ENCODE measurements around the gene MEF2A. TPM values are rescaled to one million over a fixed set of nuclear protein-coding genes. Genes with fewer than 3 reads are reported as not detected.

MEF2A gene
- total and polyA plus RNA-seq, 9 of the 15 experiments (the other 6 are each of a cell fraction or from before 2014, with no cell fraction given) = 1.6 to 18.7 (median 8.7) TPM

GRCh38 chr15:99702895-99703602 is 137.3 kb downstream of the MEF2A start:
- 19% methylated on average over 4 of the region's 4 CpGs for WGBS (ENCODE audit: insufficient coverage, low coverage, missing lambda C conversion rate)
- no peak for FAIRE-seq
- no TSS peak for BruUV-seq (replicated peaks)
- in situ Hi-C loops (cut with MboI) = no loop called here
- Histone ChIP-seq H4K20me1 (replicated peaks; ENCODE audit: control insufficient read depth, insufficient read depth, low read length) (no peaks in the 10 kb centered on the region), H3K27ac (ENCODE audit: extremely low read depth, low read depth, low read length) (peak overlapping the region; percentile 33; the same call in 1 of the 3 replicates), H3K4me3 (no peak overlapping the region), H3K9me1 (ENCODE audit: control insufficient read depth, insufficient read depth, low read length) (no peaks in the 10 kb centered on the region), H3K27me3 (ENCODE audit: control insufficient read depth in 2 of 2, insufficient read depth in 2 of 2, low read length in 2 of 2) (no peaks in the 10 kb centered on the region), H3K9ac (ENCODE audit: insufficient read depth in 1 of 2, low read depth in 2 of 2, low read length in 2 of 2) (no peak overlapping the region), H3K9me3 (replicated peaks; ENCODE audit: control insufficient read depth, insufficient read depth, low read depth, low read length) (no peaks in the 10 kb centered on the region), H2AFZ (ENCODE audit: low read depth, low read length) (no peak overlapping the region), H3K4me2 (ENCODE audit: insufficient read depth, low read length) (no peak overlapping the region), H3K4me1 (replicated peaks in 1 of 2; ENCODE audit: control insufficient read depth in 2 of 2, insufficient read depth in 2 of 2, low read length in 2 of 2) (peaks cover 0 to 3% of the 10 kb centered on the region in 2 experiments; a peak in 1 of 5 replicates), H3K79me2 (ENCODE audit: control insufficient read depth, insufficient read depth, low read length) (no peaks in the 10 kb centered on the region), H3K36me3 (ENCODE audit: control insufficient read depth, insufficient read depth, low read length) (no peaks in the 10 kb centered on the region)
- CTCF ChIA-PET (ENCODE audit: low intra/inter-chr PET ratio) = interaction anchor here (1.7 to 2.6 kb wide), 2 partner anchors 53 to 418 kb away, joined by 6 to 27 read pairs; no protein-coding TSS in a partner anchor
- ATAC-seq = no peak; the same call in 1 of the 3 replicates
- DNase-seq (ENCODE audit: extremely low read depth in 1 of 4, low spot score in 3 of 4) = no peak
- intact Hi-C loops (cut with micrococcal nuclease) = loop anchor here (5.0 to 10.0 kb wide), 3 partner anchors 136 to 298 kb away; partner anchors contain the start of gene MEF2A
- POLR2A ChIA-PET = interaction anchor here (0.6 to 1.9 kb wide), 2 partner anchors 14 to 239 kb away, joined by 3 to 6 read pairs; no protein-coding TSS in a partner anchor
- 0 out of 2 replicates have a peak, but pooled peaks have one; percentile 15 for TF ChIP-seq TEAD2 (tag; IDR thresholded peaks at IDR 0.05)
- TF ChIP-seq MAZ (CRISPR knock-in tag; conservative IDR thresholded peaks at IDR 0.05 in 1 of 2, IDR thresholded peaks at IDR 0.05 in 1 of 2) = 0 out of 4 replicates have a peak, but pooled peaks of 1 of the 2 experiments have one; percentile 5
- TF ChIP-seq ZNF584 (CRISPR knock-in tag; IDR thresholded peaks at IDR 0.05; ENCODE audit: low read depth) = peak; percentile 48; the same call in 1 of the 2 replicates
- TF ChIP-seq, protein P1, sequence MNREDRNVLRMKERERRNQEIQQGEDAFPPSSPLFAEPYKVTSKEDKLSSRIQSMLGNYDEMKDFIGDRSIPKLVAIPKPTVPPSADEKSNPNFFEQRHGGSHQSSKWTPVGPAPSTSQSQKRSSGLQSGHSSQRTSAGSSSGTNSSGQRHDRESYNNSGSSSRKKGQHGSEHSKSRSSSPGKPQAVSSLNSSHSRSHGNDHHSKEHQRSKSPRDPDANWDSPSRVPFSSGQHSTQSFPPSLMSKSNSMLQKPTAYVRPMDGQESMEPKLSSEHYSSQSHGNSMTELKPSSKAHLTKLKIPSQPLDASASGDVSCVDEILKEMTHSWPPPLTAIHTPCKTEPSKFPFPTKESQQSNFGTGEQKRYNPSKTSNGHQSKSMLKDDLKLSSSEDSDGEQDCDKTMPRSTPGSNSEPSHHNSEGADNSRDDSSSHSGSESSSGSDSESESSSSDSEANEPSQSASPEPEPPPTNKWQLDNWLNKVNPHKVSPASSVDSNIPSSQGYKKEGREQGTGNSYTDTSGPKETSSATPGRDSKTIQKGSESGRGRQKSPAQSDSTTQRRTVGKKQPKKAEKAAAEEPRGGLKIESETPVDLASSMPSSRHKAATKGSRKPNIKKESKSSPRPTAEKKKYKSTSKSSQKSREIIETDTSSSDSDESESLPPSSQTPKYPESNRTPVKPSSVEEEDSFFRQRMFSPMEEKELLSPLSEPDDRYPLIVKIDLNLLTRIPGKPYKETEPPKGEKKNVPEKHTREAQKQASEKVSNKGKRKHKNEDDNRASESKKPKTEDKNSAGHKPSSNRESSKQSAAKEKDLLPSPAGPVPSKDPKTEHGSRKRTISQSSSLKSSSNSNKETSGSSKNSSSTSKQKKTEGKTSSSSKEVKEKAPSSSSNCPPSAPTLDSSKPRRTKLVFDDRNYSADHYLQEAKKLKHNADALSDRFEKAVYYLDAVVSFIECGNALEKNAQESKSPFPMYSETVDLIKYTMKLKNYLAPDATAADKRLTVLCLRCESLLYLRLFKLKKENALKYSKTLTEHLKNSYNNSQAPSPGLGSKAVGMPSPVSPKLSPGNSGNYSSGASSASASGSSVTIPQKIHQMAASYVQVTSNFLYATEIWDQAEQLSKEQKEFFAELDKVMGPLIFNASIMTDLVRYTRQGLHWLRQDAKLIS (CRISPR knock-in tag; IDR thresholded peaks at IDR 0.05) = no peak
- peak; percentile 33; the same call in 1 of the 2 replicates for TF ChIP-seq HINFP (tag; conservative IDR thresholded peaks at IDR 0.05; ENCODE audit: low read depth)
- no peak for TF ChIP-seq ZNF764 (CRISPR knock-in tag; IDR thresholded peaks at IDR 0.05; ENCODE audit: low read depth)
- TF ChIP-seq CUX1 (CRISPR knock-in tag; IDR thresholded peaks at IDR 0.05) = peak; percentile 32; the same call in 1 of the 2 replicates
- TF ChIP-seq BRD4 (IDR thresholded peaks at IDR 0.05) = 0 out of 2 replicates have a peak, but pooled peaks have one; percentile 27

Data from K562 (cell line).